Endothelial cell of umbilical vein (primary cell): ENCODE measurements around the gene SDF4.

ENCODE experiments used
- EZH2 ChIP-seq: IDR thresholded peaks from 2 replicates; pipeline ENCODE4 v1.6.1; 2012; ENCODE audit warnings: borderline replicate concordance, low read depth, mild to moderate bottlenecking, moderate library complexity, low read length, inconsistent platforms; ENCODE audit not compliant: severe bottlenecking
- JUN ChIP-seq: IDR thresholded peaks from 2 replicates; pipeline ENCODE4 v1.6.1; 2011; ENCODE audit warnings: borderline replicate concordance, low read depth; ENCODE audit not compliant: insufficient read length, insufficient read depth

DNA sequence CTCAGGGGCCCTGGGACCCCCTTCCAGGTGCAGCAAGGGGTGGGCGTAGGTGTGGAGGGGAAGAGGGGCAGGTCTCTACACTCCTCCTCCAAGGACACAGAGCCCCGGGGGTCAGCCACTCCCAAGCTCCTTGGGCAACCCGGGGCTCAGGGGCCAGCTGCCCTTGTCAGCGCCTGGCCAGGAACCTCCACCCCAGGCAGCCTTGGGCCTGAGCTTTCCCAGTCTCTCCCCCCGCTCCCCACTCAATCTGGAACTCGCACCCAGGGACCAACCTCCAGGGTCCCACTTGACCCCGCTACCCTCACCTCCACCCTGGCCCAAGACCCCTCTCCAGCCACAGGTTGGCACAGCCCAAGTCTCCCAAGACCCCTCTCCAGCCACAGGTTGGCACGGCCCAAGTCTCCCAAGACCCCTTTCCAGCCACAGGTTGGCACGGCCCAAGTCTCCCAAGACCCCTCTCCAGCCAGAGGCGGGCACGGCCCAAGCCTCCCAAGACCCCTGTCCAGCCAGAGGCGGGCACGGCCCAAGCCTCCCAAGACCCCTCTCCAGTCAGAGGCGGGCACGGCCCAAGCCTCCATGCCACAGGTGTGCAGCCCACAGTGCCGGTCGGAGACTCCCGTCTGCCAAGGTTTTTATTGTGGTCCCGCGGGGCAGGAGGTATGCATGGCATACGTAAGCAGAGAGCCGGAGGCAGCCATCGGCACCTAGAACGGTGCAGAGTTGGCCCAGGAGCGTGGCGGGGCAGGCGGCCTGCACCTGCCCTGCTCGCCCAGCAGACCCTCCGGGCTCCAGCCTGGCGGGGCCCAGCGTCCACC, 20.9 kb downstream of the SDF4 start:
- no peak for TF ChIP-seq JUN
- no peak for TF ChIP-seq EZH2
